Panc1 (cell line): ENCODE measurements around the gene PIAS4.

ENCODE experiments used
- SIN3A ChIP-seq: IDR thresholded peaks from 2 replicates; pipeline ENCODE4 v1.6.1; 2012; ENCODE audit warnings: low read depth, mild to moderate bottlenecking, low read length, moderate library complexity, borderline replicate concordance; ENCODE audit not compliant: insufficient read depth
- TF ChIP-seq, protein P1 (sequence below): fragments of 450-650 bp; IDR thresholded peaks from 2 replicates; pipeline ENCODE4 v1.5.1; 2017; ENCODE audit warnings: mild to moderate bottlenecking

DNA sequence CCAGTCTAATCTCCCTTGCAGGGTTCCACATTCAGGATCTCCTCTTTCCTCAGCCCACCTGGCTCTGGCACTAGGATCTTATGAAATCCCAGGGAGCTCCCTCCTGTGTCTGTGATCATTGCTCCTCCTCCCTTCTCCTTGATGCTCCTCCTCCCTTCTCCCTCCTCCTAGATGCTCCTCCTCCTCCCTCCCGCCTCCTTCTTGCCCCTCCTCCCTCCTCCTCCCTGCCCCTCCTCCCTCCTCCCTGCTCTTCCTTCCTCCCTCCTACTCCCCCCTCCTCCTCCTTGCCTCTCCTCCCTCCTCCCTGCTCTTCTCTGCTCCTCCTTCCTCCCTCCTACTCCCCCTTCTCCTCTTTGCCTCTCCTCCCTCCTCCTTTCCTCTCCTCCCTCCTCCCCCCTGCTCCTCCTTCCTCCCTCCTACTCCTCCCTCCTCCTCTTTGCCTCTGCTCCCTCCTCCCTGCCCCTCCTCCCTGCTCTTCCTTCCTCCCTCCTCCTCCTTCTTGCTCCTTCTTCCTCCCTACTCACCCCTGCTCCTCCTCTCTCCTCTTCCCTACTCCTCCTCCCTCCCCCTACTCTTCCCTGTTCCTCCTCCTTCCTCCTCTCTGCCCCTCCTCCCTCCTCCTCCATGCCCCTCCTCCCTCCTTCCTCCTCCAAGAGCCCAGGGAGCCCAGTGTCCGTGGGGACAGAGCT, 74.0 kb downstream of the PIAS4 start:
- no peak for TF ChIP-seq SIN3A
- TF ChIP-seq, protein P1, sequence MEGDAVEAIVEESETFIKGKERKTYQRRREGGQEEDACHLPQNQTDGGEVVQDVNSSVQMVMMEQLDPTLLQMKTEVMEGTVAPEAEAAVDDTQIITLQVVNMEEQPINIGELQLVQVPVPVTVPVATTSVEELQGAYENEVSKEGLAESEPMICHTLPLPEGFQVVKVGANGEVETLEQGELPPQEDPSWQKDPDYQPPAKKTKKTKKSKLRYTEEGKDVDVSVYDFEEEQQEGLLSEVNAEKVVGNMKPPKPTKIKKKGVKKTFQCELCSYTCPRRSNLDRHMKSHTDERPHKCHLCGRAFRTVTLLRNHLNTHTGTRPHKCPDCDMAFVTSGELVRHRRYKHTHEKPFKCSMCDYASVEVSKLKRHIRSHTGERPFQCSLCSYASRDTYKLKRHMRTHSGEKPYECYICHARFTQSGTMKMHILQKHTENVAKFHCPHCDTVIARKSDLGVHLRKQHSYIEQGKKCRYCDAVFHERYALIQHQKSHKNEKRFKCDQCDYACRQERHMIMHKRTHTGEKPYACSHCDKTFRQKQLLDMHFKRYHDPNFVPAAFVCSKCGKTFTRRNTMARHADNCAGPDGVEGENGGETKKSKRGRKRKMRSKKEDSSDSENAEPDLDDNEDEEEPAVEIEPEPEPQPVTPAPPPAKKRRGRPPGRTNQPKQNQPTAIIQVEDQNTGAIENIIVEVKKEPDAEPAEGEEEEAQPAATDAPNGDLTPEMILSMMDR = no peak
